SK-N-MC (cell line): ENCODE results near the gene ISYNA1.

Source experiments
- EZH2 ChIP-seq: fragments of 200-600 bp; sonication (generic); IDR thresholded peaks from one replicate; pipeline ENCODE4 v1.6.1; 2017; ENCODE audit warnings: antibody characterized with exemption
- POLR2AphosphoS5 ChIP-seq: IDR thresholded peaks from 2 replicates; pipeline ENCODE4 v1.6.1; 2012; ENCODE audit warnings: mild to moderate bottlenecking, low read depth, low read length, borderline replicate concordance

GRCh38 chr19:18386543-18387271, 51.2 kb downstream of the ISYNA1 start:
- TF ChIP-seq EZH2 (no peak), POLR2AphosphoS5 (no peak)
